Testis (tissue), 2 donors: Measurements from ENCODE around the gene MCF2L.

Experiments
- CTCF ChIP-seq, 3 experiments: fragments of 450-650 bp in 2 of 3; fragments of 200-600 bp in 1 of 3; sonication (generic) in 1 of 3; IDR thresholded peaks; one replicate each; pipeline ENCODE4 v1.5.1; 2016 to 2019; ENCODE audit warnings: antibody characterized with exemption in 3 of 3, mild to moderate bottlenecking in 2 of 3, moderate library complexity in 1 of 3
- POLR2A ChIP-seq: fragments of 450-650 bp; IDR thresholded peaks from one replicate; pipeline ENCODE4 v1.6.1; 2017; ENCODE audit warnings: antibody characterized with exemption, mild to moderate bottlenecking, moderate library complexity

GRCh38 chr13:113072376-113072775, 103.4 kb downstream of the MCF2L start:
- TF ChIP-seq CTCF (IDR thresholded peaks at IDR 0.05) (no peak), POLR2A (no peak)
